Right hindlimb (tissue), 1 donor: ENCODE measurements around the gene UCK2.

Experiments
- DNase-seq: peaks from one replicate; pipeline ENCODE4 v3.0.0-alpha.2; 2018

The UCK2 gene

DNA sequence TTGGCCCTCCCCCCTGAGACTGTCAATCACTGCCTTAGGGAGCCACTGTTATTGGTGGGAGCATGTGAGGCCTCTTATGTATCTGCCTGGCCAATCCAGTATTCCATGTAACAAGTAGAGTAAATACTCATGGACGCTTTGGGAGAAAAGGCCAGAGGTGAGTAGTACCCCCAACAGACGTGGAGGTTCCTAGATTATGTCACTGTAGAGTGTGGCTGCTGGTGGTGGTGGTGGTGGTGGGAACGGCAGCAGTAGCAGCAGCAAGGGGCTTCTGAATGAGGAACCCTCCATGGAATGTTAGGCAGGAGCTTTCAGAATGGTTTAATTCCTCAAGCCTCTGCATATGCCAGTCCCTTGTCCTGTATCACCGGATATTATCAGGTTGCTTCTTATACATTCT is 118.5 kb downstream of the UCK2 start:
- DNase-seq: no peak

GRCh38 chr1:165947797-165948455 is 120.5 kb downstream of the UCK2 start:
- no peak for DNase-seq

DNA sequence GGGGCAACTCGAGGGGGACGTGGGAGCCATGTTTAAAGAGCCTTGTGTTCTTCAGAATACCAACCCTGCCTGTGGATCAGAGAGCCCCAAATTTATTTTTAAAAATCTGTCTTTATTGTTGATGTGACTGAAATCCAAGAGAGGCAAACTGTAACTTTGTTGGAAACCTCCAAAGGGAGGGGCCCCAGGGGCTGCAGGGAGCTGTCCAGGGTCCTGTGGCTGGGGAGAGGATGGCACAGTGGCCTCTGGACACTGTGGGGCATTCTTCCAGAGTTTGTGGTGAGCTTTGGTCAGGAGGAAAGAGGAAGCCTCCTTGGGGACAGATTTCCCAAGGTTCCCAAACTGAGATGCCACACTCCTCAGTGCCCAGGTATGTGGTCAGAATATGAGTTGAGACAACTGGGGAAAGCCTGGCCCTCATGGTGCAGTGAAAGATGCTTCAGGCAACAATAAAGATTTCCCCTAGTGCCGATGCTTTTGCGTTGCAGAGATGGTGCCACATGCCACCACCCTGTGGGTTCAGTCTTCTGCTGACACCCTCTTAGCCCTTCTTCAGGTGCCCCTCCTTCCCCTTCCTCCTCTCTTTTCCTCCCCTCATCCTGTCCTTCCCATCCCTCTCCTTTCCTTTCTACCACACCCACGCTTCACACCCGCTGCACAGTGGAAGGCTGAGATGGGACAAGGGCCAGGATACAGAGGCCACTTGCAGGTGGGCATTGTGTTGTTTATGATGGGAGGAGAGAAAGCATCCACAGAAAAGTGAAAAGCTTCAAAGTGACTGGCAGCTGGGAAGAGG is 122.1 kb downstream of the UCK2 start:
- peak; percentile 52 for DNase-seq

DNA sequence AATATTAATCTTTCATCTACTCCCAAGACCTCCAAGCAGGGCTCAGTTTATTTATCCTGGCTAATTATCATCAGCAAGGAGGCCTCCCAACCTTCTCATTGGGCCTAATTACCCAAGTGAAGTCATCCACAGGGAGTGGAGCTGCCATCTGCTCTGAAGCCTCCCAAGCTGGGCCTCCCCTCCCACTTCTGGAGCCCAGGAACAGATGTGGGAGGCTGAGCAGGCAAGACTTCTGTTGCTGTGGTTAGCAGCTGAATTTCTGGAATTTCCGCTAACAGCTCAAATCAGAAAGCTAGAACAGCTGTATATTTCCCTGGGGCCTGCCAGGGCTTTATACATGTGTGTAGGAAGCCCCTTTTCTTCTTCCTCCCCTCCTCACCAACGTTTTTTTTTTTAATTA is 127.5 kb downstream of the UCK2 start:
- DNase-seq: peak; percentile 68

DNA sequence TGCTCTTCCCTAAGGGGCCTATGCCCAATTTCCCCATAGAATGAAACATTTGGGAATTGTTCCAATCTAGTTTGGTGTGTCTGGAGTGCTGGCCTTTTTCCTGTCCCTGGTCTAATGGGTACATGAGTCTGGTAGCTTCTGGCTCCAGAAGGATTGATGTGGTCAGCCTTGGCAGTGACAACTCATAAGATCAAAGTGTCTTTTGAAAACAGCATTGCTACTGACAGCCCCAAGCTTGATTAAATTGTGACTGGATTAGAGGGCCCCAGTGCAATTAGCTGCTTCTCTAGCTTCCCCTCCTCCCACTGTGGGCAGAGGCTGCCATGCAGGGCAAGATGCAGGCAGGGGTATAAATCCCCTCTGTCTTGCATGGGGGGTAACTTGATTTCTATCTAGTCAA is 130.9 kb downstream of the UCK2 start:
- DNase-seq: no peak

GRCh38 chr1:165960136-165960535 is 132.7 kb downstream of the UCK2 start:
- no peak for DNase-seq

- DNase-seq: no peak
Observed at GRCh38 chr1:165960881-165961280, 133.5 kb downstream of the UCK2 start.
